Epidermal melanocyte (primary cell): Measurements from ENCODE around the gene CDK14.
"Not testable (repeated sequence)": the region's sequence is repeated elsewhere in the genome, so short reads cannot be mapped to it uniquely, and the experiment has no call there.

Experiments
- DNase-seq: peaks from one replicate; pipeline ENCODE4 v3.0.0; 2011; ENCODE audit warnings: low spot score; ENCODE audit not compliant: insufficient read length

CDK14 gene

GRCh38 chr7:90777886-90778285 lies 181.8 kb downstream of the CDK14 start:
- no peak for DNase-seq

GRCh38 chr7:90788052-90788451 lies 191.9 kb downstream of the CDK14 start:
- DNase-seq, result no peak

GRCh38 chr7:90789736-90790306 lies 193.7 kb downstream of the CDK14 start:
- DNase-seq, result no peak

- no peak for DNase-seq
These were observed 195.5 kb downstream of the CDK14 start for GRCh38 chr7:90791596-90791995.

- DNase-seq, result no peak
These were observed 196.2 kb downstream of the CDK14 start for GRCh38 chr7:90792301-90792700.

GRCh38 chr7:90794234-90794633 lies 198.1 kb downstream of the CDK14 start:
- DNase-seq, result not testable (repeated sequence)

GRCh38 chr7:90797596-90797995 lies 201.5 kb downstream of the CDK14 start:
- DNase-seq, result no peak

GRCh38 chr7:90804370-90804769 lies 208.2 kb downstream of the CDK14 start:
- DNase-seq, result no peak

- DNase-seq, result not testable (repeated sequence)
These were observed 219.4 kb downstream of the CDK14 start for GRCh38 chr7:90815552-90815951.

- no peak for DNase-seq
These were observed 220.5 kb downstream of the CDK14 start for GRCh38 chr7:90816511-90817142.

- DNase-seq, result no peak
These were observed 221.0 kb downstream of the CDK14 start for GRCh38 chr7:90817151-90817550.

GRCh38 chr7:90817846-90818245 lies 221.7 kb downstream of the CDK14 start:
- DNase-seq, result no peak

- no peak for DNase-seq
These were observed 222.2 kb downstream of the CDK14 start for GRCh38 chr7:90818341-90818740.

GRCh38 chr7:90821961-90822620 lies 226.0 kb downstream of the CDK14 start:
- DNase-seq, result no peak

- DNase-seq, result no peak
These were observed 228.5 kb downstream of the CDK14 start for GRCh38 chr7:90824386-90825307.

GRCh38 chr7:90825779-90826178 lies 229.7 kb downstream of the CDK14 start:
- DNase-seq, result no peak

- DNase-seq, result no peak
These were observed 232.5 kb downstream of the CDK14 start for GRCh38 chr7:90828601-90829000.

GRCh38 chr7:90830308-90830707 lies 234.2 kb downstream of the CDK14 start:
- DNase-seq, result no peak

- DNase-seq, result no peak
These were observed 236.6 kb downstream of the CDK14 start for GRCh38 chr7:90832726-90833125.

- DNase-seq, result no peak
These were observed 237.3 kb downstream of the CDK14 start for GRCh38 chr7:90833443-90833842.

- no peak for DNase-seq
These were observed 238.7 kb downstream of the CDK14 start for GRCh38 chr7:90834771-90835170.

- no peak for DNase-seq
These were observed 239.7 kb downstream of the CDK14 start for GRCh38 chr7:90835861-90836260.
